Jurkat, Clone E6-1 (cell line): ENCODE data around the gene TAF4.

Experiments used
- DNase-seq: peaks from one replicate; pipeline ENCODE4 v3.0.0-alpha.2; 2011; ENCODE audit warnings: low read depth, low spot score
- H3K4me3 ChIP-seq: 2 replicates; pipeline ENCODE4 v1.5.1; 2011; ENCODE audit warnings: mild to moderate bottlenecking, low read length, control low read depth, moderate library complexity

Gene TAF4

GRCh38 chr20:62029296-62029695 is 36.4 kb downstream of the TAF4 start:
- H3K4me3 ChIP-seq = no peak overlapping the region
- no peak for DNase-seq

DNA sequence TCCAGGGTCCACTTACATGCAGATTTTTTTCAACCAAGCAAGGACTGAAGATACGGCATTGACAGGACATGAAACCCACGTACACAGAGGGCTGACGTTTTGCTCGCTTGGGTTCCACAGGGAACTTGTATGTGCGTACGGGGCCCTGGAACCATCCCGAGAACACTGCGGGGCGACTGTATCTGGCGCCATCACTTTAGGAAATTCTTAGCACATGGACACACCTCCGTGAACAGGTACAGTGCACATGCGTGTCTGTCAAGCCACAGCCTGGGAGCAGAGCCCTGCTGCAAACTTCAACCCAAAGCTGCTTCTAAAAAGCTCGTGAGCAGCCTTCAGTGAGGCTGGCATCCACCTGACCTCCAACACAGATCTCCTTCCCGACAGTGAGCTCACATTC is 37.3 kb downstream of the TAF4 start:
- H3K4me3 ChIP-seq = no peak overlapping the region
- no peak for DNase-seq

DNA sequence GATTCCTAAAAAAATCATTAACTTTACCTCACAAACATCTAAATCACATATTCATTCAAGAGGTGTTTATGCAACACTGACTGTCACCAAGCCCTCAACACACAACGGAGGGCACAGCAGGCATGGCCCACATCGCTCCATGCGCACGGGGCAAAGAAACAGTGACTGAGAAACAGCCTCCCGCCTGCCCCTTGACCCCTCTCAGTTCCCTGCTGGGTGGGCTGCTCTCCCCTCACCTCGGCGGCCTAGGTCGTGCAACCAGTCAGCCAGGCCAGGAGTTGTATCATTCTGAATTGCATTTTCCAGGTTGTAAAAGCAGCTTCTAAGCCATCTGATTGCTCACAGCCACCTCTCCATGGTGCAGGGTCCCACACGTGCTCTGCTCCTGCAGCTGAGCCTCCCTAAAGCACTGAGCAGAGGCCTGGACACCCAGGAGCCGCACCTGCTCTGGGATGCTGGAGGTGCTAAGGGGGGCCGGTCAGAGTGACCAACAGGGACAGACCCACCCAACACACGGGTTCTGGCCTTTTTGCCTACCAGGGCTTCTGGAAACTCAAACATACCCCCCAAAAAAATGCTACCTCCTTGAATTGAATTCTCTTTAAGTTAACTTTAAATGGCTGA is 37.9 kb downstream of the TAF4 start:
- no peak for DNase-seq
- no peak overlapping the region for H3K4me3 ChIP-seq

- no peak overlapping the region for H3K4me3 ChIP-seq
- no peak for DNase-seq
Observed at GRCh38 chr20:62027116-62027515, 38.6 kb downstream of the TAF4 start.

GRCh38 chr20:62026564-62026856 is 39.2 kb downstream of the TAF4 start:
- no peak overlapping the region for H3K4me3 ChIP-seq
- no peak for DNase-seq

DNA sequence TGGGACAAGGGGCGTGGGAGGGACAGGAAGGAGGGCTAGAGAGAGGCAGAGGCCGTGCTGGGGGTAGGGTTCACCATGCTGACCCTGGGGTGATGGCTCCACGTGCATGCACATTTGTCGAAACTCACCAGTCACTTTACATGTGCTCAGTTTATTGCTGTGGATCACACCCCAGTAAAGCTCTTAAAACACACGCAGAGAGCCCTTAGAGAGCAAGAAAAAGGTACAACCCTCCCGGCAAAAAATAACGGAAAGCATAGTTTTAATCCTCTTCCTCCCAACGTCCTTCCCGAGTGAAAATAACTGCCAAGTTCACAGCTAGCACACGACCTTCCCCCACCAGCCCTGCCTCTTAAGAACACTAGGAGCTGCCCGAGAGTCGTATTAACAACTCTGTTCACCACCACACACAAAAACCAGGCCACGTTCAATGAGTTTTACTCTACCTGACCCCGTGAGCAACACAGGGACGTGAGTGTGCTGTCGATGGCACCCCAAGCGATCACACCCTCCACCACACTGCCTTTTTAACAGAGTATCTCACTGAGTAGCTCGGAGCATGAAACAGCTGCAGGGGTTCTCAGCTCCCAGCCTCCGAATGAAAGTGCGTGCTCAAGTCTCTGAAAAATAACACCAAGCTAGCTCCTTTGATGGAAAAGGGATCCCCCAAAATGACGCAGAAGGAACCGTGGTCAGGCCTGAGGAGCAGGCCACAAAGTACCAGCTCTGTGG is 39.7 kb downstream of the TAF4 start:
- no peak overlapping the region for H3K4me3 ChIP-seq
- DNase-seq = peak; percentile 35

DNA sequence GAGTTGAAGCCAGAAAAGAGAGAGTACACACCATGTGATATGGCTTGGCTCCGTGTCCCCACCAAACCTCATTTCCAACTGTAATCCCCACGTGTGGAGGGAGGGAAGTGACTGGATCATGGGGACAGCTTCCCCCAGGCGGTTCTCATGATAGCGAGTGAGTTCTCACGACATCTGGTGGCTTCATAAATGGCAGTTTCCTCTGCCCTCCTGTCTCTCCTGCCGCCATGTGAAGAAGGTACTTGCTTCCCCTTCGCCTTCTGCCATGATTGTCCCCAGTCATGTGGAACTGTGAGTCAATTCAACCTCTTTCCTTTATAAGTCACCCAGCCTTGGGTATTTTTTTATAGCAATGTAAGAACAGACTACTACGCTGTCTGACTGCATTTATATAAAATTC is 40.3 kb downstream of the TAF4 start:
- H3K4me3 ChIP-seq = no peak overlapping the region
- DNase-seq = no peak

DNA sequence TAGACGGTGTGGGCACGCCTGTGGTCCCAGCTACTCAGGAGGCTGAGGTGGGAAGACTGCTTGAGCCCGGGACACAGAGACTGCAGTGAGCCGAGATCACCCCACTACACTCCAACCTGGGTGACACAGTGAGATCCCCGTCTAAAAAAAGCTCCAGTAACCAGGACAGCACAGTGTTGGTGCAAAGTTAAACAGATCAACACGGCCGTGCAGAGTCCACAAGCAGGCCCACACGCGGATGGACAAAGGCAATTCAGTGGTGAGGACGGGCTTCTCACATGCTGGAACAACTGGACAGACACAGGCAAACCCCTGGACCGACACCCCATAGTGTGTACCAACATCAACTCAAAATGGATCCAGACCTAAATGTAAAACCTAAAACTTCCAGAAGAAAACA is 41.7 kb downstream of the TAF4 start:
- DNase-seq = no peak
- no peak overlapping the region for H3K4me3 ChIP-seq

DNA sequence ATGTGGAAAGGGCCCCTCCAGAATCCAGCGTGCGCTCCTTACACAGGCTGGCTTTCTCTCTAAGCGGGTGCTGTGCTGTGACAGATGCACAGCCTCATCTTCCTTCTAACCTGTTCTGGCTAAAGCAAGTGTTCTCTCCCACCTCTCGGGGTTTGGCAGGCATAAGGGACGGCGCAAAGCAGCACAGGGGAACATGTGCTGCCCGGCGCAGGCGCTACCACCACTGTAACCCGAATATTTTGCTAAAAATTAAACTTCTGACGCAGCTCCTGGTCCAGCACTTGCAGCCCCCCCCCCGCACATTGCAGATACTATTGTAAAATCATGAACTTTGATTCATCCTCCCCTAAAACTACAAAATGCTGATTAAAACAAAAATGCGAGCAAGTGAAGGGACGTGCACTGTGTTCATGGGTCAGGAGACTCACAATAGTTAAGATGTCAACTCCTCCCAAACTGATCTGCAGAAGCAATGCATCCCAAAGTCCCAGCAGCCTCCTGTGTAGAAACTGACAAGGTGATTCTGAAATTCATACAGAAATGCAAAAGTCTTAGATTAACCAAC is 43.0 kb downstream of the TAF4 start:
- no peak overlapping the region for H3K4me3 ChIP-seq
- no peak for DNase-seq

GRCh38 chr20:62021793-62022385 is 43.8 kb downstream of the TAF4 start:
- DNase-seq = no peak
- H3K4me3 ChIP-seq = no peak overlapping the region

- no peak for DNase-seq
- no peak overlapping the region for H3K4me3 ChIP-seq
Observed at GRCh38 chr20:62020935-62021701, 44.6 kb downstream of the TAF4 start.

DNA sequence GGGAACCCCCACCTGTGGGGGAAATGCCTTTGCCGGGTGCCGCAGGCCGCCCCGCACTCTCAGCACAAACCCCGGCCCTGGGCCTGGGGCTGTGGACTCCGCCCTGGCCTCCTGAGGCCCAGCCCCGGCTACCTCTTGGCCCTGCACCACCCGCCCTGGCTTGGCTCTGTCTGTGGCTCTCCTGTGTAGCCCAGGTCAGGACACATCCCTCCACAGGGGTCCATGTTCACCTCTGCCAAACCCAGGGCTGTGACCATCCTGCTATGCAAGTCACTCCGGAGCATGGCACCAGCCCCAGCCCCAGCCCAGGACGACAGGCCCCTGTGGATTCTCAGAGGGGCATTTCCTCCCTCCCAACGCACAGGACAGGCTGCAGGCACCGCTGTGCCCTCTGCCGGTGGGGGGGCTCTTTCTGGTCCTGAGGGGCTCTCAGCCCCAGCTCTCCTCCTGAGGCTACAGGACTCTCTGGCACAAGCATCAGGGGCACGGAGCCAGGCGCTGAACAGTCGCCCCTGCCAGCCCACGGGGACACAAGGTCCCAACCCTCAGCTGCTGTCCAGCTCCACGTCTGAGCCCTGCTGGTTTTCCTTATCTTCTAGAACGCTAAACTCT is 45.7 kb downstream of the TAF4 start:
- DNase-seq = no peak
- no peak overlapping the region for H3K4me3 ChIP-seq

- no peak for DNase-seq
- no peak overlapping the region for H3K4me3 ChIP-seq
Observed at GRCh38 chr20:62019144-62019805, 46.4 kb downstream of the TAF4 start.

- H3K4me3 ChIP-seq = no peak overlapping the region
- no peak for DNase-seq
Observed at GRCh38 chr20:62018437-62019143, 47.1 kb downstream of the TAF4 start.

- H3K4me3 ChIP-seq = no peak overlapping the region
- no peak for DNase-seq
Observed at GRCh38 chr20:62015540-62016288, 50.0 kb downstream of the TAF4 start.

DNA sequence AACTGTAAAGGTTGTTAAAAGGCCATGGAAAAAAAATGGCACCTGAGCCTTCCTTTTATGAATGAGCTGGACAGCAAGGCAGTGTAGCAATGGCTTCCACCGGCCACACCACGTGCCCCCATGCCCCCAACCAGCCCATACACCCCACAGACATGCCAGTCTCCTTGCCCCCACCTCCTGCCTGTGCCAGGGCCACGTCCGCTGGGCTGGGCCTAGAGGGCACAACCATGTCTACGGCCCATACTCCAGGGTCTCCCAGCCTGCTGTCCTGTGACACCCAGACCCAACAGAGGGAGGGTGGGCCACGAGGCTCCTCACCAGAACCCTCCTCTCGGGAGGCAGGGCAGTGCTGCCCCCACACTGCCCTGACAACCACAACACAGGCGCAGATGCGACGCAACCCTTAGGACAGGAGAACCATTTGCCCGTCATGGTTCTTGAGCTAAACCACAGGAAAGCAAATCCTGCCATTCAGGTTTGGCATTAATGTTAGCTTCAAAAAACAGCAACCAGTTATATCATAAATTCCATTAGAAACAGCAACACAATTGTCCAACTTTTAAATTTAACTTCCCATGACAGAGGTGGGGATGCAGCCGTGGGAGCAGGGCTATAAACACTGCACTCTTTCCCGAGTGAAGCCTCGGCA is 50.7 kb downstream of the TAF4 start:
- DNase-seq = no peak
- no peak overlapping the region for H3K4me3 ChIP-seq

DNA sequence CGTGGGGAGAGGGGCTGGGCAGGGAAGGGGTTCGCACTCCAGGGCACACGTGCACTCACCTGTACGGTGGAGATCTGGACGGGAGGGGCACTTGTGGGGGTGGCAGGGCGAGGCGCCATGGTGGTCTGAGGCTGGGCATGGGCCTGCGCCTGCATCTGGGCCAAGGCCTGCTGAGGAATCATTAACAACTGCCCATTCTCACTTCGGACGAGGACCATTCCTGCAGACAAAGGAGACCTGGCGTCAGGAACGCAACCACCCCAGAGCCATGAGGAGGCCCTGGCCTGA is 51.2 kb downstream of the TAF4 start:
- no peak for DNase-seq
- H3K4me3 ChIP-seq = no peak overlapping the region

DNA sequence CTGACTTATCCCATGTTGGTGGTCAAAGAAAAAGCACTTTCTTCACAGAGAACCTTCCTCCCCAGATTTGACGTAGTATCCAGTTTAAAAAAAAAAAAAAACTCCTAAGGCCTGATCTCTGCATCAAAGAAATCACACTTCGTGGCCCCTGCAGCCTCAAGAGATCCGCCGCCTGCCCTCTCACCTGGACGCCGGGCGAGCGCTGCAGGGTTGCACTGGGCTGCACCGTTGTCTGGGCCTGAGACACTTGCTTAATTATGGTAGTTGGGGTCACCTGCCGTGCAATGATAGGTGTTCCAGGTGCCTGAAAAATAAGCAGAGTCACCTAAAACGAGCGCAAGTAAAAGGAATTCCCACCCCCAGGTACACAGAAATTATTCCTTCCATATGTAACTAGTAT is 53.0 kb downstream of the TAF4 start:
- no peak overlapping the region for H3K4me3 ChIP-seq
- DNase-seq = no peak
